Skeletal muscle tissue (tissue), 4 donors: ENCODE measurements around the gene KCTD8. TPM values are rescaled to one million over a fixed set of nuclear protein-coding genes. Genes with fewer than 3 reads are reported as not detected.

Experiments
- H3K27ac ChIP-seq: one replicate; pipeline ENCODE4 v1.7.0; 2013; ENCODE audit warnings: mild to moderate bottlenecking, low read depth, low read length, inconsistent platforms
- H3K27me3 ChIP-seq, 3 donors: one replicate each; pipeline ENCODE4 v1.7.0; 2013; ENCODE audit warnings: low read length in 3 of 3; ENCODE audit not compliant: control insufficient read depth in 3 of 3, insufficient read depth in 3 of 3
- H3K36me3 ChIP-seq, 3 donors: one replicate each; pipeline ENCODE4 v1.7.0; 2013; ENCODE audit warnings: low read length in 3 of 3; ENCODE audit not compliant: control insufficient read depth in 3 of 3, insufficient read depth in 3 of 3
- H3K4me1 ChIP-seq, 3 donors: one replicate each; pipeline ENCODE4 v1.7.0; 2013; ENCODE audit warnings: low read length in 3 of 3, mild to moderate bottlenecking in 3 of 3; ENCODE audit not compliant: control insufficient read depth in 3 of 3, insufficient read depth in 3 of 3
- H3K4me3 ChIP-seq, 3 donors: one replicate each; pipeline ENCODE4 v1.7.0; 2013; ENCODE audit warnings: low read length in 3 of 3
- H3K9ac ChIP-seq, 3 donors: one replicate each; pipeline ENCODE4 v1.7.0; 2013; ENCODE audit warnings: low read length in 3 of 3, mild to moderate bottlenecking in 3 of 3, moderate library complexity in 2 of 3, low read depth in 1 of 3
- H3K9me3 ChIP-seq, 3 donors: one replicate each; pipeline ENCODE4 v1.7.0; 2013; ENCODE audit warnings: low read length in 3 of 3; ENCODE audit not compliant: control insufficient read depth in 3 of 3
- total RNA-seq: library from RNA; depleted of rRNA; stranded (reverse); fragments of >200 nt; gene quantifications from one replicate; pipeline ENCODE4 v1.2.3, GENCODE V29; 2014
- donor health status: Osteomylitis.

KCTD8 gene
- total RNA-seq, 1 donor from 2014 or later = not detected

DNA sequence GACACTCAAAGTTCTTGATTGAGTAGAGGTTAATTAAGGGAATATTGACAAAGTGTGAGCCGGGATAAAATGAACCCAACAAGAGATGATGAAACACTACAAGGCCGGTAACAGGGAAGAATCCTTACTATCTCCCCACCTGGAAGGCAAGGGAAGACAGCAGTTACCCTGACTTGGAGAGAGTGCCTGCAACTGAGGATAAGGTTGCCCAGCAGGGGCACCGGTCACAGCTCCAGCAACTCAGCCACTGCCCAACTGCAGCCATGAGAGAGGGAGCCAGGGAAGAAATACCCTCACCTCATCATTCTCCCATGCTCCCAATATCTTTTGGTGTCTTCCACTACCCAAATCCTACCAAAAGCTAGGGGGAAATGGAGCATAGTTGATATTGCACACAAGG, 212.7 kb downstream of the KCTD8 start:
- Histone ChIP-seq H3K36me3 (no peaks in the 10 kb centered on the region), H3K9ac (no peak overlapping the region), H3K9me3 (no peaks in the 10 kb centered on the region), H3K27ac (no peak overlapping the region), H3K4me1 (no peaks in the 10 kb centered on the region), H3K27me3 (no peaks in the 10 kb centered on the region), H3K4me3 (no peak overlapping the region)

DNA sequence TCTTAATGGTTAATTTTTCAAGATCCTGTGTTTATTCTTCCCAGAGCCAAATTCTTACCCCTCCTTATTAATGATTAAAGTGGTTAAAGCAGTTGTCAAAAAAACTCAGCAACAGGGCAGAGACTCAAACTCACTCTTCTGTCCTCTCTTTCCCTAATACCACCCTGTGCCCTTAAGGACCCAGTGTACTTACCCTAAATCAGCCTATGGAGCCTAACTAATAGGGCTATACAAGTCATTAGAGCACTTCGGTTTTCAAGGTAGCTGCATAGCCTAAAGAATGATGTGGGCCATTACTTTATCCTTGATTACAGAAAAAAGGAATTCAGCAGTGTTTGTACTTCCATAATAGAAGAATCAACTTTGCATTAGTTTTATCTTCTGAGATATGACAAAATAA, 216.3 kb downstream of the KCTD8 start:
- Histone ChIP-seq H3K9me3 (no peaks in the 10 kb centered on the region), H3K9ac (no peak overlapping the region), H3K36me3 (no peaks in the 10 kb centered on the region), H3K4me1 (no peaks in the 10 kb centered on the region), H3K27ac (no peak overlapping the region), H3K4me3 (no peak overlapping the region), H3K27me3 (no peaks in the 10 kb centered on the region)

DNA sequence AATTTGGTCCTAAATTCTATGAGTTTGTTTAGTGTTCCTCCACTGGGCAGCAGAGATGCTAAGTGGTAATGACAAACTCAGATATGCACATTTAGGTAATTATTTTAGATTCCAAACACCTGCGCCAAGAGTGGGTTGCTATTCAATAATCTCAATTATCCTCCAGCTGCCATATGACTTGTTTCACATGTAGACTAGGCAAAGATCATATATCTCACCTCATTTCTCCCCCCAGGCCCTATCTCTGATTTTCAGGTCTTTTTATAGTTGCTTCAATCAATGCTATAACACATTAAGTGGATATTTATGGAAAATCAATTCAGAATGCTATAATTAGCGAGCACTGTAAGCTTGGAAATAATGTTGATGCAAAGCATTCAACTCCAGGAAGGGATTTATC, 217.6 kb downstream of the KCTD8 start:
- H3K9ac ChIP-seq = no peak overlapping the region
- no peaks in the 10 kb centered on the region for H3K27me3 ChIP-seq
- no peaks in the 10 kb centered on the region for H3K4me1 ChIP-seq
- H3K27ac ChIP-seq = no peak overlapping the region
- no peaks in the 10 kb centered on the region for H3K36me3 ChIP-seq
- no peaks in the 10 kb centered on the region for H3K9me3 ChIP-seq
- H3K4me3 ChIP-seq = no peak overlapping the region

GRCh38 chr4:44228326-44228725, 220.3 kb downstream of the KCTD8 start:
- no peaks in the 10 kb centered on the region for H3K9me3 ChIP-seq
- H3K27ac ChIP-seq = no peak overlapping the region
- no peaks in the 10 kb centered on the region for H3K27me3 ChIP-seq
- H3K9ac ChIP-seq = no peak overlapping the region
- no peaks in the 10 kb centered on the region for H3K36me3 ChIP-seq
- no peaks in the 10 kb centered on the region for H3K4me1 ChIP-seq
- no peak overlapping the region for H3K4me3 ChIP-seq

GRCh38 chr4:44221407-44221806, 227.2 kb downstream of the KCTD8 start:
- H3K4me3 ChIP-seq = no peak overlapping the region
- no peaks in the 10 kb centered on the region for H3K4me1 ChIP-seq
- no peak overlapping the region for H3K27ac ChIP-seq
- no peaks in the 10 kb centered on the region for H3K27me3 ChIP-seq
- no peak overlapping the region for H3K9ac ChIP-seq
- H3K9me3 ChIP-seq = no peaks in the 10 kb centered on the region
- no peaks in the 10 kb centered on the region for H3K36me3 ChIP-seq

GRCh38 chr4:44210750-44211149, 237.9 kb downstream of the KCTD8 start:
- no peak overlapping the region for H3K27ac ChIP-seq
- H3K9ac ChIP-seq = no peak overlapping the region
- H3K27me3 ChIP-seq = no peaks in the 10 kb centered on the region
- H3K36me3 ChIP-seq = no peaks in the 10 kb centered on the region
- no peak overlapping the region for H3K4me3 ChIP-seq
- H3K9me3 ChIP-seq = no peaks in the 10 kb centered on the region
- H3K4me1 ChIP-seq = no peaks in the 10 kb centered on the region

- H3K4me3 ChIP-seq = no peak overlapping the region
- peaks cover 0 to 4% (median 0%) of the 10 kb centered on the region in 3 donors for H3K9me3 ChIP-seq
- H3K27me3 ChIP-seq = no peaks in the 10 kb centered on the region
- H3K36me3 ChIP-seq = no peaks in the 10 kb centered on the region
- H3K4me1 ChIP-seq = no peaks in the 10 kb centered on the region
- H3K27ac ChIP-seq = no peak overlapping the region
- H3K9ac ChIP-seq = no peak overlapping the region
These were observed 251.8 kb downstream of the KCTD8 start for GRCh38 chr4:44196796-44197195.

GRCh38 chr4:44194365-44194764, 254.2 kb downstream of the KCTD8 start:
- Histone ChIP-seq H3K9ac (no peak overlapping the region), H3K36me3 (no peaks in the 10 kb centered on the region), H3K4me1 (no peaks in the 10 kb centered on the region), H3K4me3 (no peak overlapping the region), H3K27me3 (no peaks in the 10 kb centered on the region), H3K27ac (no peak overlapping the region), H3K9me3 (peaks cover 0 to 4% (median 0%) of the 10 kb centered on the region in 3 donors)

DNA sequence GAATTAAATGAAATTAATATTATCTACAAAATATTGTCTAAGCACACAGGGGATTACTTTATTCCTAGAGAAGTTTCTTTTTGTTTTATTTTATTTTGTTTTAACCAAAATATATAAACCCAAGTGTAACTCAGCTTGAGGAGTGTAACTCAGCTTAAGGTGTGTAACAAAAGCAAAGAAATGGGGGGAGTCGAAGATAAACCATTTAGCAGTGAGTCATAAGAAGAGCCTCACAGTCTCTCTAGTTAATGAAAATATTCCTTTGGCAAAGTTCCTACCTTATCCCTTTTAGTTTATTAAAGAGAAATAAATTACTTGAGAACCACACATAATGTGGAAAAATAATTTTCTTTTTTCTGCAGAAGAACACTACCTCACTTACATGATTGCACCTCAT, 261.8 kb downstream of the KCTD8 start:
- Histone ChIP-seq H3K36me3 (no peaks in the 10 kb centered on the region), H3K27me3 (no peaks in the 10 kb centered on the region), H3K9ac (no peak overlapping the region), H3K4me1 (no peaks in the 10 kb centered on the region), H3K4me3 (no peak overlapping the region), H3K9me3 (no peaks in the 10 kb centered on the region), H3K27ac (no peak overlapping the region)

GRCh38 chr4:44186096-44186849, 262.3 kb downstream of the KCTD8 start:
- Histone ChIP-seq H3K4me3 (no peak overlapping the region), H3K36me3 (no peaks in the 10 kb centered on the region), H3K27me3 (no peaks in the 10 kb centered on the region), H3K4me1 (no peaks in the 10 kb centered on the region), H3K9ac (no peak overlapping the region), H3K9me3 (no peaks in the 10 kb centered on the region), H3K27ac (no peak overlapping the region)
